Loucy (cell line): ENCODE data around the gene GALNT11.

ENCODE experiments used
- CTCF ChIP-seq: fragments of 200-600 bp; sonication (generic); conservative IDR thresholded peaks from 2 replicates; pipeline ENCODE4 v1.5.1; 2014; ENCODE audit warnings: mild to moderate bottlenecking, antibody characterized with exemption, low read length
- EZH2phosphoT487 ChIP-seq: fragments of 200-600 bp; IDR thresholded peaks from 2 replicates; pipeline ENCODE4 v1.6.1; 2018; ENCODE audit warnings: antibody characterized with exemption, mild to moderate bottlenecking, moderate library complexity, borderline replicate concordance

GRCh38 chr7:152054367-152055230, 29.1 kb downstream of the GALNT11 start:
- TF ChIP-seq CTCF (no peak), EZH2phosphoT487 (no peak)
